Measurements from ENCODE around the gene SH2D7. TPM values are rescaled to one million over a fixed set of nuclear protein-coding genes. Genes with fewer than 3 reads are reported as not detected.
A peak's percentile ranks its signal among the peaks of the same experiment; 100 is the strongest.

SH2D7 gene
- total and polyA plus RNA-seq, 2 donors (not counting 3 experiments of a cell fraction or from before 2014, with no cell fraction given): not detected

DNA sequence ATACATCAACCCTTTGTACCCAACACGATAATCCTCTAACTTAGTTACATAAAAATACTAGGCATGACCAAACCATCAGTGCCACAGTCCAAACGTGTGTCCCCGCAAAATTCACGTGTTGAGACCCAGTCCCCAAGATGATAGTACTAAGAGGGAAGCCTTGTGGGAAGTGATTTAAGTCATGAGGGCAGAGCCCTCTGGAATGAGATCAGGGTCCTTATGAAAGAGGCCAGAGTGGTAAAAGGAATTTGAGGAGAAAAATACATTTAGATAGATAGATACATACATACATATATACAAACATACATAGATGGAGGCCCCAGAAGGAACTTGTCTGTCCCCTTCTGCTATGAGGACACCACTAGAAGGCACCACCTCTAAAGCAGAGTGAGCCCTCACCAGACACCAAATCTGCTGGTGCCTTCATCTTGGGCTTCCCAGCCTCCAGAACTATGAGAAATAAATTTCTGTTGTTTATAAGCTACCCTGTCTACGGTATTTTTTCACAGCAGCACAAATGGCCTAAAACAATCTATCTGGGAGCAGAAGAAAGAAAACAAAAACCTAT, 22.8 kb upstream of the SH2D7 start:
- POLR2A ChIA-PET: no interaction called here
- H3K27ac ChIP-seq (ENCODE audit: insufficient read depth, low read depth, low read length): peak overlapping the region; percentile 79

More for the DNA sequence above, 22.8 kb upstream of the SH2D7 start:
- no peak overlapping the region for H3K4me3 ChIP-seq (replicated peaks in 1 of 3; ENCODE audit: insufficient read depth in 1 of 3, low read depth in 1 of 3, low read length in 3 of 3)
- H3K9ac ChIP-seq (replicated peaks; ENCODE audit: extremely low read depth, insufficient read depth, low read length): peak overlapping the region; percentile 19
- H2AFZ ChIP-seq (ENCODE audit: low read depth, low read length): peak overlapping the region; percentile 15
- FAIRE-seq (no peak), DNase-seq (ENCODE audit: low read depth, low spot score) (no peak)
- H3K4me1 ChIP-seq (ENCODE audit: control insufficient read depth, extremely low read depth, insufficient read depth, low read length): peaks cover 61% of the 10 kb centered on the region
- no peaks in the 10 kb centered on the region for H3K36me3 ChIP-seq (ENCODE audit: control insufficient read depth in 2 of 2, extremely low read depth in 1 of 2, insufficient read depth in 2 of 2, low read length in 2 of 2)
- H3K9me1 ChIP-seq (replicated peaks; ENCODE audit: control insufficient read depth, extremely low read depth, insufficient read depth, low read length): no peaks in the 10 kb centered on the region
- TF ChIP-seq, protein P1, sequence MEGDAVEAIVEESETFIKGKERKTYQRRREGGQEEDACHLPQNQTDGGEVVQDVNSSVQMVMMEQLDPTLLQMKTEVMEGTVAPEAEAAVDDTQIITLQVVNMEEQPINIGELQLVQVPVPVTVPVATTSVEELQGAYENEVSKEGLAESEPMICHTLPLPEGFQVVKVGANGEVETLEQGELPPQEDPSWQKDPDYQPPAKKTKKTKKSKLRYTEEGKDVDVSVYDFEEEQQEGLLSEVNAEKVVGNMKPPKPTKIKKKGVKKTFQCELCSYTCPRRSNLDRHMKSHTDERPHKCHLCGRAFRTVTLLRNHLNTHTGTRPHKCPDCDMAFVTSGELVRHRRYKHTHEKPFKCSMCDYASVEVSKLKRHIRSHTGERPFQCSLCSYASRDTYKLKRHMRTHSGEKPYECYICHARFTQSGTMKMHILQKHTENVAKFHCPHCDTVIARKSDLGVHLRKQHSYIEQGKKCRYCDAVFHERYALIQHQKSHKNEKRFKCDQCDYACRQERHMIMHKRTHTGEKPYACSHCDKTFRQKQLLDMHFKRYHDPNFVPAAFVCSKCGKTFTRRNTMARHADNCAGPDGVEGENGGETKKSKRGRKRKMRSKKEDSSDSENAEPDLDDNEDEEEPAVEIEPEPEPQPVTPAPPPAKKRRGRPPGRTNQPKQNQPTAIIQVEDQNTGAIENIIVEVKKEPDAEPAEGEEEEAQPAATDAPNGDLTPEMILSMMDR (IDR thresholded peaks at IDR 0.05; ENCODE audit: extremely low read depth in 1 of 2, insufficient read depth in 1 of 2, low read depth in 1 of 2, low read length in 2 of 2): no peak
- no peak for TF ChIP-seq GATA2 (IDR thresholded peaks at IDR 0.05; ENCODE audit: insufficient read depth, insufficient read length, low read depth, low read length)
- TF ChIP-seq, protein P2, sequence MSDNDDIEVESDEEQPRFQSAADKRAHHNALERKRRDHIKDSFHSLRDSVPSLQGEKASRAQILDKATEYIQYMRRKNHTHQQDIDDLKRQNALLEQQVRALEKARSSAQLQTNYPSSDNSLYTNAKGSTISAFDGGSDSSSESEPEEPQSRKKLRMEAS (IDR thresholded peaks at IDR 0.05; ENCODE audit: insufficient read depth, insufficient read length): no peak
- TF ChIP-seq EZH2 (IDR thresholded peaks at IDR 0.05; ENCODE audit: borderline replicate concordance, low read depth, low read length, severe bottlenecking): no peak
- TF ChIP-seq FOS (IDR thresholded peaks at IDR 0.05; ENCODE audit: borderline replicate concordance, insufficient read depth, low read length): no peak
- no peak for TF ChIP-seq POLR2AphosphoS5 (IDR thresholded peaks at IDR 0.05; ENCODE audit: insufficient read depth, low read depth, low read length)
- no peak for TF ChIP-seq JUN (IDR thresholded peaks at IDR 0.05; ENCODE audit: borderline replicate concordance, insufficient read depth, insufficient read length, low read depth)
- no peak for TF ChIP-seq MYC (IDR thresholded peaks at IDR 0.05; ENCODE audit: low read depth, low read length)
- TF ChIP-seq POLR2A (IDR thresholded peaks at IDR 0.05; ENCODE audit: low read depth, low read length): no peak
- H3K9me3 ChIP-seq (replicated peaks; ENCODE audit: control insufficient read depth, insufficient read depth, low read length): no peaks in the 10 kb centered on the region
- no peaks in the 10 kb centered on the region for H4K20me1 ChIP-seq (replicated peaks; ENCODE audit: control insufficient read depth, extremely low read depth, insufficient read depth, low read length)
- no peaks in the 10 kb centered on the region for H3K27me3 ChIP-seq (ENCODE audit: control insufficient read depth in 2 of 2, insufficient read depth in 2 of 2, low read length in 2 of 2)
- dilution Hi-C loops (cut with MboI; ENCODE audit: extremely low pct_ligation_motif_present, low sequenced_read_pairs): no loop called here
- BruUV-seq (replicated peaks): TSS peak; percentile 79
- H3K4me2 ChIP-seq (ENCODE audit: insufficient read depth, low read length): peak overlapping the region; percentile 43
- CTCF ChIA-PET: interaction anchor here (0.6 to 3.8 kb wide), 9 partner anchors 10 to 65 kb away, joined by 3 to 25 read pairs (median 6); no protein-coding TSS in a partner anchor
- H3K79me2 ChIP-seq (ENCODE audit: control insufficient read depth, insufficient read depth, low read length): peaks cover 93% of the 10 kb centered on the region
- intact Hi-C loops (cut with micrococcal nuclease): loop anchor here (1.0 to 2.0 kb wide), 2 partner anchors 8 to 35 kb away; partner anchors contain the start of gene TBC1D2B
